SK-N-MC (cell line): Measurements from ENCODE around the gene CHST12.

Experiments
- EZH2 ChIP-seq: fragments of 200-600 bp; sonication (generic); IDR thresholded peaks from one replicate; pipeline ENCODE4 v1.6.1; 2017; ENCODE audit warnings: antibody characterized with exemption
- FOXP2 ChIP-seq: optimal IDR thresholded peaks from 2 replicates; pipeline ENCODE3; 2011; ENCODE audit warnings: mild to moderate bottlenecking, moderate library complexity; ENCODE audit not compliant: insufficient read depth; ENCODE audit errors: extremely low read length, control extremely low read depth
- POLR2AphosphoS5 ChIP-seq: IDR thresholded peaks from 2 replicates; pipeline ENCODE4 v1.6.1; 2012; ENCODE audit warnings: mild to moderate bottlenecking, low read depth, low read length, borderline replicate concordance

DNA sequence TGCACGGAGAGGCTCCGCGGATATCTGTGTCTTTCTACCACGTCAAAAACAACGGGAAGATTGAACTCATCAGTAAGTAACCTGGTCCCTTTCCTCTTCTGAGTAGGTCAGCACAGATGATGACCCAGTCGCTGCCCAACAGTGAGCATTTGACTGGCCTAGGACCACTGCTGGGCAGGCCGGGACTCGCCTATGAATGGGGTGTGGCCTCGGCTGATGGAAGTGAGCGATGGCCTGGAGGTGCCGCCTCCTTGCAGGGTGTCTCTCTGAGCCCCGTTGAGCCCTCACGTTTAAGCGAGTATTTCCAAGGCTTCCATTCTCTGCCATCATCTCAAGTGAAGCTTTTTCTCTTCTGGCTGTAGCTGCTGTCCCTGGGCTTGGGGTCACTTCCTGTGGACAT lies 30.7 kb upstream of the CHST12 start:
- TF ChIP-seq FOXP2 (no peak), POLR2AphosphoS5 (no peak), EZH2 (no peak)
